GM12864 (cell line): Measurements from ENCODE around the gene CACNB2.

Source experiments
- DNase-seq: peaks from one replicate; pipeline ENCODE4 v3.0.0-alpha.2; 2011; ENCODE audit warnings: low read depth
- H3K4me3 ChIP-seq: 2 replicates; pipeline ENCODE4 v1.5.1; 2011; ENCODE audit warnings: mild to moderate bottlenecking, low read depth, low read length, control low read depth
- CTCF ChIP-seq: IDR thresholded peaks from 2 replicates; pipeline ENCODE4 v1.5.1; 2011; ENCODE audit warnings: low read depth, mild to moderate bottlenecking, moderate library complexity, low read length, control low read depth, inconsistent platforms; ENCODE audit errors: missing control alignments

The CACNB2 gene

GRCh38 chr10:18157881-18158280 lies 17.7 kb downstream of the CACNB2 start:
- no peak for DNase-seq
- no peak for TF ChIP-seq CTCF
- no peak overlapping the region for H3K4me3 ChIP-seq

GRCh38 chr10:18158773-18159265 lies 18.6 kb downstream of the CACNB2 start:
- TF ChIP-seq CTCF = no peak
- H3K4me3 ChIP-seq = no peak overlapping the region
- no peak for DNase-seq

DNA sequence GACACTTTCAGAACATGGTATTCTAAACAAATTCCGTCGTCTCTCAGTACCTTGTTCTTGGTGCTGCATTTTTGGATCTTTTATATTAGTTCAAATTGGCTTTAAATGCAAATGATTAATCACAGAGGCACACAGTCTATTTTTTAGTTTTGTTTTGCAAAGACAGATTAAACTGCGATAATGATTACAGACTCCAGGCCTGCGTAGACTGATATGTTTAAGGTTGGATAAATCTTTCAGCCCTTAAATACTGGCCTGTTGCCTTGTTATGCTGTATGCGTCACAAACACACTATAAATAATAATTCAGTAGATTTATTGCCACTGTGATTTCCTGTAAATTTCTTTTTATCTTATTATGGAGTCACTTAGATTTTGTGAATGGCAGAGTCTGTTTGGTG lies 19.3 kb downstream of the CACNB2 start:
- no peak overlapping the region for H3K4me3 ChIP-seq
- no peak for TF ChIP-seq CTCF

DNA sequence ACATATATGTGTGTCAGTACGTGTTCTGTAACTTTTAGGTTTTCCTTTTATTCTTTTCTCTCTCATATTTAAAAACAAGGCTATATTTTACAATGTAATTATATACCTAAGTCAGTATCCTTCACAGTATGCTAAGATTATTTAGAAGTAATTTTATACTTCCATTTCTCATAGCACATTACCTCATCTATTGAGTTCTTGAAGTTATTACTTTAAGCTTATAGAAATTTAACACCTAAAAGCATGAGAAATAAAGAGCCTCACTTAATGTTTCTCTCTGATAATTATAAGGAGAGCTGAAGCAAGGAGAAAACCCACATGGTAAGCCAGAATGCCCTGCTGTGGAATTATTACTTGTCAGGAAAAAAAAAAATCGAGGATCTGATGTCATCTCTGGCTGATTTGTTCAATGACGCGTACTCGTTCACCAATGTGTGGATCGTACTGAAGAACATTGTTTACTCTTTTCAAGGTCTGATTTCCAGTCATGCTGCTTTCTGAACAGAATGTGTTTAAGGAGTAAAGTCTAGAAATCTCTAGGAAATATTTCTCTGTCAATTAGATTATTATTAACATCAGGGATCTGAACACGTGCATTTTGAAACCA lies 21.9 kb downstream of the CACNB2 start:
- no peak for TF ChIP-seq CTCF
- no peak for DNase-seq
- H3K4me3 ChIP-seq = no peak overlapping the region

More for the DNA sequence above, 19.3 kb downstream of the CACNB2 start:
- DNase-seq = no peak

GRCh38 chr10:18164093-18164492 lies 23.9 kb downstream of the CACNB2 start:
- H3K4me3 ChIP-seq = no peak overlapping the region
- DNase-seq = no peak

GRCh38 chr10:18164748-18165361 lies 24.6 kb downstream of the CACNB2 start:
- no peak for DNase-seq
- TF ChIP-seq CTCF = no peak
- H3K4me3 ChIP-seq = no peak overlapping the region

More at GRCh38 chr10:18164093-18164492, 23.9 kb downstream of the CACNB2 start:
- no peak for TF ChIP-seq CTCF
